Measurements from ENCODE around the gene ETS1.
"Not testable (repeated sequence)": the region's sequence is repeated elsewhere in the genome, so short reads cannot be mapped to it uniquely, and the experiment has no call there.

ETS1 gene

DNA sequence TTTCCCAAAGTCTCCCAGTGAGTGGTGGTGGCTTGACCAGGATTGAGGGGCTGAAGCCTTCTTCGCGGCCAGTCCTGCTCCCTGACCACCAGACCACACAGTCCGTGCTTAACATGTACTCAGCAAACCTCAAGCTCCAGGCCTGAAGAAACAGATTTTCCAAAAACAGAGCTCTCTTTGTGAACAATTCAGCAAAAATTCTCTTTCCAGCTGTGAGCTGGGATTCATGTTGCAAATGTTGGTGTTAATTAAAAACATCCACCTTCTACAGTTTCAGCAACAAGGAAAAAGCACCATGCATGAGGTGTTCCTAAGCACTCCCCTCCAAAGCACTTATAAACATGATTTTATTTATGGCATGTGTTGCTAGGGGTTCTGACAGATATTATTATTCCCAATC, 129.5 kb downstream of the ETS1 start:
- no peak for DNase-seq

DNA sequence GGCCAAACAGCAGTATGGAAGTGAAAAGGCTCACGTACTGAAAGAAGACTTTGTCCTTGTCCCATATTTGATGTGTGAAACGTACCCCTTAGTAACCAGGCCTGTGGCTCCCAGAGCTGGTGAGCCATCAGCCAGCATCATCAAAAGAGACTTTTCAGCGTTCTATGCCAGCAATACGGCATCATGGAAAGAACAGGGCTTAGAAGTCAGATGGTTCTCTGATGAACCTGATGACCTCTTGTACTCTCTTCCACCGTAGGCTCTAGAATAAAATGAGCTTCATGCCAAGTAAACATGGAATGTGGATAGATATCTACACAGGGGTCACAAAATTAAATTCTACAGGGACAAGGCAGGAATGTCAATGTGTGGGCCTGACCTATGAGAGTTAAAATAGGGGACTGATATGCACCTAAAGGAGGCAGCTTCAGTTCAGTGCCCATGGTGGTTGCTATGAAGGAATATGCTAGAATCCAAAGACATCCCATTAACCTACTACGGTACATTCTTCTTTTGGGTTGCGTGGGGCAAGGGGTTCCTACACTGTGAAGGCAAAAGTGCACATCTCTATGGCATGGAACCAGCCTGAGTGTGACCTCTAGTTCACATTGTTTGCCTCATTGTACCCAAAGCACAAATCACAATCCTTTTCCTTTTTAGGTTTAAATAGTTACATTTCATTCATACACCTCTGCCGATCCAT, 130.6 kb downstream of the ETS1 start:
- DNase-seq: no peak

DNA sequence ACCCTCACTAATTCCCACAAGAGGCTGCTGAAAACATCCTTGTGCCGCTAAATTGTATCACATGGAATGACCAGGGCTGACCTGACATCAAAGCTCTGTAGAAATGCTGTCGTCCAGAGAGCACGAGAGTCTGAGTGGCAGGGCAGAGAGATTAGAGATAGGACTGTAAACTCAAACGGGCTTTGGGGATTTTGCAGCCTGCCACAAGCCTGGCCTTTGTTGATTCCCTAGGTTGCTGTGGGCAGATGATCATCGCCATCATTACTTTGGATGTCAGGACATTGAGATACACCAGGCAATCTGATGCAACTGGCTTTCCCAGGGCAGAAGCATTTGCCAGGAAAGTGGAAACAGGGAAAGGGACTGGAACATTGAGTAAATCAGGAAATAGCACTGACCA, 131.6 kb downstream of the ETS1 start:
- DNase-seq: no peak

DNA sequence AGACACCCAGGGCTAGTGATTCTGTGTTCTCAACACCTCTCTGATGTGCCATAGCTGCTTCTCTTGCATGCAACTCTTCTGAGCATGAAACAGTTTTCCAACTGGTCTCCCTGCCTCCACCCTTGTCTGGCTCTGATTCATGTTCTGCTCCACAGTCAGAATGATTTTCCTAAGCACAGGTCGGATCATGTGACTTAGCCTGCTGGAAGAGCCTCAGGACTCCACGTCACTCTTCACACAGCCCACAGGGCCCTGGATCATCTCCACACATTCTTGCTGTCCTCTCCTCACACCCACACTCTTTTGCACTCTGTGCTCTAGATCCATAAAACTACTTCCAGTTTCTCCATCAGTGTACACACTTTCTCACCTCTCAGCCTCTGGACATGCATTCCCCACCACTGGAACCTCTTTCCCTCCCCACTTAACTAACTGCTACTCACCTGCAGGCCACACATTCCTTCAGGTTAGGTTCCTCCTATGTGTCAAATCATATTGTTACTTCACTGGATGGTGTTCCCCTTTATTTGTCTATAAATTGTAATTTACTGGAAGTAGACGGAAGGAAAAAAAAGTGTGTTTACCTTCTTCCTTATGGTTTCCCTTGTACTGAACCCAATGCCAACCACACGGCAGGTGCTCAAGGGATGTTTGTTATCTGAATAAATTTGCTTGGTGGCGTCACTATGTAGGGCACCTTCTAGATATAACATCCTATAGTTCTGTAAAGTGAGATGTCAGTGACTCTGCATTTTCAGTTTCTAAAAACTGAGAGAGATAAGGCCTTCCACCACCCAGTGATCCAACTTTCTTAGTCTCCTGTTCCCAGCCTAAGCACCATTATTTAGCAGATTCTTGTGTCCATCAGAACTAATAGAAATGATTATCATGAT, 133.7 kb downstream of the ETS1 start:
- no peak for DNase-seq

DNA sequence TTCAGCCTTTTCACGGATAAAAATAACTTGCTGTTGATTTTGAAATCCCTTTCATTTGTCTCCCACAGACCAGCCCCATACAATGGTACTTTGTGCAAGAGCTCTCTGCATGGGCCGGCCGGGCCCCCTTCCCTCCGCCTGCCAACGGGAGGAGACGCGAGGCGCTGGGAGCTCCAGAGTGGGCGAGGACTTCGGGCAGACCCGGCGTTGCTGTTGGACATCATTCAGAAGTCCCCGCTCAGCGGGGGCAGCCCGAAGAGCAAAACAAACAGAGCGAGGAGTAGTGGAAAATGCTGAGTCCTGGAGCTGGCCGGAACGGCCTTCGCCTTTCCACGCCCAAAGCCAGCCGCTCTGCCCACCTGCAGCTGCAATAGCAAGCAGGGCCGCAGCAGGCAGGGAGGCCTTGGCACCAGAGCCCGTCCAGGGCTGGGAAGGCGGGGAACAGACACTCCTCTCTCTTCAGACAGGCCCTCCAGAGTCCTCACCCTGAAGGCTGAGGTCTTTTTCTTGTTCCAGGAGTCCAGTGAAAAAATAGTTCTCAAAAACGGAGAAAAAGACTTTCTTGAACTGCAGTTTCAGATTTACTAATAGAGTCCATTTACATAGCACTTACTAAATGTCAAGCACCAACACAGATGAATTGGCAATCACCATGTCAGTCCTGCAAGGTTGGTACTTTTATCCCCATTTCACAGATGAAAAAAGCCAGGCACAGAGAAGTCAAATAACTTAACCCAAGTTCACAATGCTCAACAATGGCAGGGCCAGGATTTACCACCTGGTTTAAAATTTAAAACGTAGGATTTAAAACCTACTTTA, 135.5 kb downstream of the ETS1 start:
- DNase-seq: no peak

DNA sequence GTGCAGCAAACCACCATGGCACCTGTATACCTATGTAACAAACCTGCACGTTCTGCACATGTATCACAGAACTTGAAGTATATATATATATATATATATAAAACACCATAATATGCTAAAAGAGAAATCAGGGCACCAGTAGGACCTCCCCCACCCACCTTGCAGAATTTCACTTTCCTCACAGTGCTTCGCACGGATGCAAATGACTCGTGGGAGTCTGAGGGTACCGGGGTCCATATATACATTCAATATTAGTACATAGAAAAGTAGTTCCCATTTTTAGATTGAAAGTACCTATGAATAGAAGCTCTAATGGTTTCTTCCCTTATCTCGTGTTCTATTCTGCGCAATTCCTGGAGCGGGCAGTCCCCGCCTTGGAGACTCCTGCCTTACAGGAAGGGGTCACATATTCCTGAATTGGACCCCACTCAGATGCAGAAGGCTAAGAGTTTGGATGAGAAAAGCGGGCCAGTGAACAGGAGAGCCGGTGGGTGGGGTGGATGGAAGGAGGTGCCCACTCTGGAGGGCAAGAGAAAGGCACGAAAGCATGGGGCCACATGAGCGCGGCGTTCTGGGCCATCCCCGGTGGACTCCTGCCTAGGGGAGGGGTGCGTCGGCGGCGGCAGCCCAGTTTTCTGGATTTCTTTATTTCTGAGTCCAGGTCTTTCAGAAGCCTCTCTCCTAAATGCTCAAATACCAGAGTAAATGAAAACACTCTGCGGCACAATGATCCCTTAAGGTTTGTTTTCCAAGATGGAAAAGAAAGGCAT, 136.3 kb downstream of the ETS1 start:
- no peak for DNase-seq

DNA sequence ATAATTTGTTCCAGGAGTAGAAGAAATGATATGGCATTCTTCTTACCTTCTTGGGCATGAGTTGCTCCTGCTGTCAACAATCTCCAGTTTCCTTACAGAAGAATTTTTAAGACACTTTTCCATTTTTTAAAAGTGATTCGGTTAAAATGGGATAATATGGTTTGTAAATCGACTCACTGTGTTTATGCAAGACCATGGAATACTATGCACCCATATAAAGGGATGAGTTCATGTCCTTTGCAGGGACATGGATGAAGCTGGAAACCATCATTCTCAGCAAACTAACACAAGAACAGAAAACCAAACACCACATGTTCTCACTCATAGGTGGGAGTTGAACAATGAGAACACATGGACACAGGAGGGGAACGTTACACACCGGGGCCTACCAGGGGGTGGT, 136.9 kb downstream of the ETS1 start:
- not testable (repeated sequence) for DNase-seq

DNA sequence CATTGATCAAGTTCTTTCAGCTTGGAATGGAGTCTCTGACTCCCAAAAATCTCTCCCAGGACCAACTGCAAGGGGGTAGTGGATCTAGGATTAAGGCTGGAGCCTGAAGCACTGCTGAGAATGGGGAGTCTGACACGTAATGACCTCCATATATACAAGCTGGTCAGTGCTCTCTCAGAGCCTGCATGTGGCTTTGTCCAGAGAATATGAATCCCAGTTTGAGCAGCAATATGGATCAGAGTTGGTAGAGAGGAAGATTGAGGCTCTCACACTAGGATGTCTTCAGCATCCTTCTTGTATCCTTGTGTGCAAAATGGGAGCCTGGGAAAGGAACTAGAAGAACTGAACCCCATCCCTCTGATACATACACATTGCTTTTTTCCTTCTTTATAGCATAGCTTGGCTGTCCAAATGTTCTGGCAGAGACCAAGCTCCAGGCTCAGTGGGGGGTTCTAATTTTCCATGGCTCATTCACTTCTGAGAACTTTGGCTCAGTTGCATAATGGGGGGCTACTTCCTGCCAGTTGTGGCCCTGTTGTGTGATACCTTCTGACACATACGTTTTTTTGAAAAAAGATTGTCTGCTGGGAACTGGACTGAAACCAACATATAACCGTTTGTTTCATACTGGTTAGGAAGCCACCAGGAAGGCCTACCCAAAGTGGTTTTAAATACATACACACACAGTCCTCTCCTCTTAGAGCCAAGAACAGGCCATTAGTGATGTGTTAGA, 138.2 kb downstream of the ETS1 start:
- DNase-seq: no peak

DNA sequence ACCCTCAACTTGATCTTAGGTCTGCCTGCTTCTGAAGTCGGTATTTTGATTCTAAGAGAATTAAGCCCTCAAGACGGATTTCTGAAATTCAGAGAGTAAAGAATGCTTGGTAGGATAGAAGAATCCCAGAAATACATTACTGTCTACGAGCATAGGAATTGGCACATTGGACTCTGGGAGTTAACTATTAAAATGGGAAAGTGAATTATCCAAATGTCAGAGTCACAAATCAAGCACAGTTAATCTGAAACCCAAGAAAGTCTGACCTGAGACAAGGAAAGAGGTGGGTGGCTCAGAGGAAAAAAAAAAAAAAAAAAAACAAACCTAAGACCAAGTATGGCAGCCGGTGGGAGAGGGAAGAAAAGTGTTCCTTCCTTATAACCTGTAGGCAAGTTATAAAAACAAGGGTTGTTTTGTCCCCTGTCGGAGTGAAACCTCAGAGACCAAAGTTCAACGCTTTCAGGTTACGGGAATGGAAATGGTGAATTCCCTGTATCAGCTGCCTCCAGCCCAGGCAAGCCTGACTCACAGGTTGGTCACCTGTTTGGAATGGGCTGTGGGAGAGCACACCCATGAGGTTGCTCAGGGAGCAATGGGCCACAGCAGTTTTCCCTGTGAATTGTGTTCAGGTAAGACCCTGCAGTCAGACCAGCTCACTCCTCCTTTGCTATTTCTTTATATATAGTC, 139.0 kb downstream of the ETS1 start:
- no peak for DNase-seq

DNA sequence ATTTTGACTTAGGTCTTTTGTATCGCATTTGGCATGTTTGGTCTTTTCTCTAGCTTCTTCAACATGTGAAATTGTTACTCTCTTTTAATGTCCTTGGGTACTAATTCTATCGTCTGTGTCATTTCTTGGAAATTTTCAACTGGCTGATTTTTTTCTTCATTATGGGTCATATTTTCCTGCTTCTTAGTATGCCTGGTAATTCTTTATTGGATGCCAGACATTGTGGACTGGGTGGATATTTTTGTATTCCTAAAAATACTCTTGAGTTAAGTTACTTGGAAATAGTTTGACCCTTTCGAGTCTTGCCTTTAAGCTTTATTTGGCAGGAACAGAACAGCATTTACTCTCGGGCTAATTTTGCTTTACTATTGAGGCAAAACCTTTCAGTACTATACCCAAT, 140.1 kb downstream of the ETS1 start:
- no peak for DNase-seq

DNA sequence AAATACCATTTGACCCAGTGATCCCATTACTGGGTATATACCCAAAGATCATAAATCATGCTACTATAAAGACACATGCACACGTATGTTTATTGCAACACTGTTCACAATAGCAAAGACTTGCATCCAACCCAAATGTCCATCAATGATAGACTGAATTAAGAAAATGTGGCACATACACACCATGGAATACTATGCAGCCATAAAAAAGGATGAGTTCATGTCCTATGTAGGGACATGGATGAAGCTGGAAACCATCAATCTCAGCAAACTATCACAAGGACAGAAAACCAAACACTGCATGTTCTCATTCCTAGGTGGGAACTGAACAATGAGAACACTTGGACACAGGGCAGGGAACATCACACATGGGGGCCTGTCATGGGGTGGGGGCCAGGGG, 141.4 kb downstream of the ETS1 start:
- DNase-seq: not testable (repeated sequence)

DNA sequence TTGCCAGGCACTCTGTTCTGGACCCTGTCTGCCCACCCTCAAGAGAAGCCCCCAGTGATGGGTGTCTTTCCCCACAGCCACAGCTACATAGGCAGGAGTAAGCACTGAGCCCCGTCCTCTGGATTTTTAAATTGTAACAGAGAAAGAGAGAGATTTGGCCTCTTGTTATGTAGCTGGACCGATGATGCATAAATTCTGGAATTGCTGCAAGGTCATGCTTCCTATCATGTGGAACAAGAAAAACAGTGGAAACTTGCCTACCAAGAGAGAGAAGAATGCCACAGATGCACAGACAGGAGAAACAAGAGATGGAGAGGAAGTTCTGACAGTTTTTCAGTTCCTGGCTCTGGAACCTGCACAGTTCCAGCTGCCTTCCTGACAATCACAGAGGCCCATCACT, 150.2 kb downstream of the ETS1 start:
- DNase-seq: no peak

DNA sequence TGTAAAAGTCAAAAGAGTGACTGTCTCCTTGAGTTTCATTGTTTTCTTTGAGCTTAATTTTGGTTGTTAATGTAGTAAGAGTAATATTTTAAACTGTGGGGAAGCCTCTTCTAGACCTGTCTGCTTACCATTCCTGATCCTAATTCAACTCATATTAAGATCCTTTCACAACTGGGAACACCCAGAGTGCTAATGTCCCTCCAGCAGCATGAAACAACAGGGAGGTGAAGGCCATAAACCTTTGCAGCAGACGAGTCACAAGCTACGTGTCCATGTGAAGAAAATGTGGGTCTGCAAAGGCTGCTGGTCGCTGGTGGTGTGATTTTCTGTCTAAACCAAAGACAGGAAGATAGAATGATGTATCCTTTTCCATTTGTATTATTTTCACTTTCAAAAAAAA, 152.5 kb downstream of the ETS1 start:
- no peak for DNase-seq

DNA sequence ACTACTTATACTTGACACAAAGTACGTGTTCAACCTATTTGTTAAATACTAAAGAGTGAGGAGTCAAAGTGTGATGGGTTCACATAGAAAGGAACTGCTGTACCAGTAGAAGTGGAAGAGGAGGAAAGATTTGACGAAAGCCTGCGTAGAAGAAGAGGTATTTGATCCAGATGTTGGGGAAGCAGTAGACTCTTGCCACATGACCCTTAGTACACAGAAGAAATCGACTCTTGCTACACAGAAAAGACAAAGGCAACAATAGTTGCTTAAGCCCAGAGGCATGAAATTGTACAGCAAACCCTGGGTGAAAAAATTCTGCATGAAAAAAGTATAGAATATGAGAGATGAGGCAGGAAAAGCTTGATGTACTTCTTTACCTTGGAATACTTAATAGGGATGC, 152.9 kb downstream of the ETS1 start:
- no peak for DNase-seq

DNA sequence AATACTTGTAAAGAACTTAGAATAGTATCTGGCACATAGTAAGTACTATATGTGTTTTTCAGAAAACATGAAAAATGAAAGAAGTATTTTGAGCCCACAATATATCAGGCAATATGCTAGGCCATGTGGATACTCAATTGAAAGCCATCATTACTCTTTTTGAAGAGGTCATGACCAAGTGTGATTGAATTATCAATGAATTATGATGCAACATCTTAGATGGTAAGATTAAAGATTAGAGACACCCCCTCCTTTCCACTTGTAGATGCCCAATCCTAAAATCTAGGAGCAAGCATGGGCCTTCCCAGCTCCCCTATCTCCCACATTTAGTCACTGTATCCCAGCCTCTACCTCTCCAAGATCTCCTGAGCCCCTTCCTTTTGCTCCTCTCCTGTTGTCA, 154.4 kb downstream of the ETS1 start:
- no peak for DNase-seq

DNA sequence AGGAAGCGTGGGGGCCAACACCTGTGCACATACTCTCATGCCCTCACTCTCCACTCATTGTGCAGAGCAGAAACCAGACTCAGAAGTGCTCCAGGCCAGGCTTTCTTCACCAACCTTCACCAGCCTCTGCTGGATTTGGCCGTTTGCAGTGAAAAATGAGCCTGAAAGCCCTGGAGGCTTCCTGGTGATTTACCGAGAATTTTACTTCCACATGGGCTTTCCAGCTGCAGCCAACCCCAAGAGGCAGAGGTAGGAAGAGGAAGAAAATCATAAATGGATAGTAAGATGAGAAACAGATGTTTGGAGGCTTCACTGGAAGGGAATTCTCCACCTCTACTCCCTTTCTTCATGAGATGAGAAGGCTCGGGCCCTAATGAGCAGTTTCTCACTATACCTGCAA, 155.4 kb downstream of the ETS1 start:
- no peak for DNase-seq

DNA sequence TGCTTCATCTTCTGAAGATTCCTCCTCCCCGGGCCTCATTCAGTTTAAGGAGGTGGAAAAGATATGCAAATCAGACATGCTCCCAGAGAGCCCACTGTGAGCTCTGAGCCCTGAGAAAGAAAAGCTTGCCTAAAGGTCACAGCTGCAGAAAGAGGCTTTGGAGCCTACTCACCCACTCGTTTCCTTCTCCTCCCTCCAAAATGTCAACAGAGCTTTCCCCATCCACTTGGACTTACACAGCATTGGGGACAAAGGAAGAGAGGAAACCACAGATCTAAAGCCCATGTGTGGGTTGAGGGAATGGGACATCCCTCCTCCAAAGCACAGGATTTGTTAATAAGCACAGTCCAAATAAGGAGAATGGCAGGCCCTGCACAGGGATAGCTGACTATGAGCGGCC, 158.4 kb downstream of the ETS1 start:
- no peak for DNase-seq

DNA sequence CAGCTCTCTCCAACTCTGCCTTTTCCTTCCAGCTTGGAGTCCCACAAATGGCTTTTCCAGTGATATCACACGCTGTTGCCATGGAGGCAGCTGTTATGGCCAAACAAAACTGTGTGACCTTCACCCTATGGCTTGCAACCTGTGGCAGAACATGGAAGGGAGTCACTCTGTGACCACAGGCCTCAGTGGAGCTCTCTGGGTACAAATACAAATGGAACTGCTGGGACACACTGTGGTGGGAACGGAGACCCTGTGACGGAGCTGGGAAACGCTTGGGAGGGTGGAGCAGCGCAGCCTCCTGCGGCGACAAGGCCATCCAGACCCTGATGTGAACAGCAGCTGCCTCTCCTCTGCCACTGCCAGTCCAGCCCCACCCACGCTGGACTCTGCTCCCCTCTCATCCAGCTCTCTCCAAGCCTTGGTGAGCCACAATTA, 162.5 kb downstream of the ETS1 start:
- DNase-seq: no peak

DNA sequence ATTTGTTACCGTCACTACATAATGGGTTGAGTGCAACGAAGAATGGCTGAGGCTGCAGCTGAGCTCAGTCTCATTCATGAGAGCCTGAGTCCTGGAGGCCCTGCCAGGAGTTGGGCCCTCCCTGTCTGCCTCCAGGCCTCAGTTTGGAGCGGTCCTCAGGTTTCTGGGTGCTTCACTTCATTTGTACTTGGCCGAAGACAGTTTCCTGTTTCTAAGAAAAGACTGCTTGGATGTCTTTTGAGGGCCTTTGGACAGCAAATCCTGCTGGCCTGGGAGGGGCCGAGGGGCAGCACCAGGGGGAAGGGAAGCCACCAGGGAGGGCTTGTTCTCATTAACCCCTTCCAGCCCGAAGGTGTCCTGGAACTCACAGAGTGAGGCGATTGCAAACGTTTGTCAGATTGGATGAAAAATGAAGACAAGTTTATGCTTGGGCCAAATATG, 163.1 kb downstream of the ETS1 start:
- no peak for DNase-seq

DNA sequence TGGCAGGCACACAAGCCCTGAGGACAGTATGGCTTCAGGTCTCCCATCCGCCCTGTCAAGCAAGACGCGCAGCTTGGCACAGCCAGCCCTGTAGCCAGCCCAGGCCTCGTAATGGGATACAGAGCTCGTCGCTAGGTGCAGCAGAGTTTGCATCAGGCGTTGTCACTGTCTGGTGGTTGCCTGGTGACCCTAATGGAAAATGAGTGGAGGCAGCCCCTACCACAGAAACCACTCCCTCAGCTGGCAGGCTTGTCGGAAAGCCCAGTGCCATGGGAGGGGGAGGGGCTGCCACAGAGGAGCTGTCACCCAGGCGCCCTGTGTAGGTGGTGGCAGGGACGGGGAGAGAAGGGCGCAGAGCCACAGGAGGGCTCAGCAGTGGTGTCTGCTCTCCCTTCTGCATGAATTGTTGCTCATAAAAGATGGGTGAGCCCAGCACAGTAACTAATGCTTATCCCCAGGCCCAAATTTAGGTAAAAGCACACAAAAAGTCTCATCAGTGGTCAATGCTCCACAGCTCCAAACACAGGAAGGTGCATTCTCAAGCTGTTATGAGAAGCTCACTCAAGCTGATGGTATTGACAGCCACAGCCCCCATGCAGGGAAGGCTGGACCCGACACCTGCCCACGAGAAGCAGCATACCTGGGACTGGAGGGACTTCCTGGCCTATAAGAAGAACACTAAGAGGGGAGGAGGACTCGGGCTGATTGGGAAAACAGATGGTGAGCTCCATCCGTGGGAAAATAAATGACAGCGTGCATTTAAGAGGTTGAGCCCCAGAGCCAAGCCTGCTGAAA, 164.6 kb downstream of the ETS1 start:
- DNase-seq: peak; percentile 86 to 90

All from CD4-positive, alpha-beta T cell treated with Interferon alpha-2 for 1 hour (primary cell).